Cortex of kidney (tissue), 1 donor: ENCODE results near the gene ADORA1.

Source experiments
- DNase-seq: peaks from one replicate; lab custom pipeline; 2025; lab: John Stamatoyannopoulos, UW

The ADORA1 gene

DNA sequence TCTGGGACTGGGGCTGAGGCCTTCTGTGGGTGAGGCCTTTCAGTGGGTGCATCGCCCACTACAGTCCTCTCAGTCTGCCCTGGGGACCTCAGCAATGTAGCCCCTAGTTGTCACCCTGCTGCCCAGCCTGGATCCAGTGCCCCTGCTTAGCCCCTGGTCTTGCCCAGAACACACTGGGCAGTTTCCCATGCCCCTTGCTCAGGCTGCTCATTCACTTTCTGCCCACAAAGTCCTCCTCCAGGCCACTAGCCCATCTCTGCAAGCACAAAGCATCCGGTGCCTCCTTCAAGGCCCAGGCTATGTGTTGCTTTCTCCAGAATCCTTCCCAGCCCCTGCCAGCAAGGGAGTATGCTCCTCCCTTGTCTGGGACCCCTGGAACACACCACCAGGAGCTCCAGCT lies 5.4 kb upstream of the ADORA1 start:
- DNase-seq: no peak

DNA sequence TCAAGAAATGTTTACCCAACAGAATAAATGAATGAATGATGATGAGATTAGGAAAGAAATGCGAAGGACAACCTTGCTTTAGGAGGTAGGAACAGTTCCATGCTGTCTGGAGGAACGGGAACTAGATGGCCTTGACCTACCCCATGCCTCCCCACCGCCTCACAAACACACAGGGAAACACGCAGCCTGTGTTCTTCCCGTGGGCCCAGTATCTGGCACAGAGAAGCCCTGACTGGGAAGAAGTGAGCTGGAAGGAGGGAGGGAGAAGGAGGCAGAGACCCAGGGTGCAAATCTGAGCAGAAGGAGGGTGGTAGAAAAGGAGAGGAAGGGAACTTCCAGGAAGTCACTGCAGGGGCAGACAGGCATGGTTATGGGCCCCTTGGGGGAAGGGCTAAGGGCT lies 3.5 kb upstream of the ADORA1 start:
- no peak for DNase-seq

- DNase-seq: no peak
Observed at GRCh38 chr1:203124546-203125317, 2.8 kb upstream of the ADORA1 start.

- no peak for DNase-seq
Observed at GRCh38 chr1:203126151-203126865, 1.2 kb upstream of the ADORA1 start.

- no peak for DNase-seq
Observed at GRCh38 chr1:203126866-203127665, 460 bp upstream of the ADORA1 start.

- DNase-seq: no peak
Observed at GRCh38 chr1:203128431-203128715, 847 bp downstream of the ADORA1 start.

GRCh38 chr1:203128716-203129500 lies 1.4 kb downstream of the ADORA1 start:
- DNase-seq: no peak

DNA sequence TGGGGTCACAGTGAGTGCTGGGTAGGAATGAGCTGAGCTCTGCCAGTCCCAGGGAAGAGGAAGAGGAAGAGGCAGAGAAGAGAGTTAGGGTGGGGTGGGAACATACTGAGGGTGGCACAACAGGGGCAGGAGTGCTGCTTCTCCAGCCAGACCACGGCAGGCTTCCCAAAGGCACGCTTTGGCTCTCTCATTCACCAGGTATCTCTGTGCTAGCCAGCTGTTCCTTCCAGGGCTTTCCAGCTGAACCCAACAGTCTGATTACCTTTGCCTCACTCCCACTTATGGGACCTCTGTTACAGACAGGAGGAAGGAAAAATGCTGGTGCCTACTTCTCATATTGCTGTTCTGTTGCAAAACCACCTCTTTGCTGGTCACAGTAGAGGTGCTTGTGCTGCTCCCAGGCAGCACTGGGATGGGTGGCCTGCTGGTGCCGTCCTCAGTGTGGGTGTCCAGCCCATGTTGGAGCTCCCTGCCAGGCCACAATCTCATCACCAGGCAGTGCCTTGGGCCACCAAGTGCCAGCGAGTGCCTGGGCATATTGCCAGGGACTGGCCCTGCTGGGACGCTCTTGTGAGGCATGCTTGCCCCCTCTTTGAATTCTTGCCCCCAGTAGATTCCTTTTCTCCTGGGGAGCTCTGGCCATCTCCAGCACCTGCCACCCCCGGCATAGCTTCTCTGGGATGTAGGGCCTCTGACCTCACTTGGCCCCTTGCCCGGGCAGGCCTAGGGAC lies 2.1 kb downstream of the ADORA1 start:
- no peak for DNase-seq

DNA sequence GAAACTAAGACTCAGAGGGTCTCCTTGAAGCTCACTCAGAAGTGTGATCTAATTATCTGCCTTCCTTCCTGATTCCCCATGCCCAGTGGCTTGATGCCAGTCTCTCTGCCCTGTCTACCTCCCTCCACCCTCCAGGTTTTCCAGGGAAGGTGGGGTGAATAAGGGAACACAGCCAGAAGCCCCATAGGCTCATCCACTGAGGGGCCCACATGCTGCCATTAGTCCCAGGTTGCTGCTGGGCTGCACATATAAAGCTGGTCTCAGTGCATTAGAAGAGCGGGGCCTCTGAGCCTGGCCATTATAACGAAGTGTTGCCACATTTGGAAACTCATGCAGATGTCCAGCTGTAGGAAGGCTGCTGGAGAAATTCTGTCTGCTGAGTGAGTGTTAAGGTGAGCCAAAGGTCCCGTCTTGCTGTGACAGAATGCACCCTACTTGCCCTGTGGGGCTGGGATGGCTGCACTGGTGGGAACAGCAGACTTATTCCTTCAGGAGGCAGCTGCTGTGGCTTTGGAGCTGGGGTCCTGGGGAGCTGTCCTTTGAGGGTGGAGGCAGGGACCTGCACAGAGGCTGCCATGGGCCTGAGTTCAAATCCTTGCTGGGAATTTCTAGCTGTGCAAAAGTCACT lies 2.9 kb downstream of the ADORA1 start:
- no peak for DNase-seq

DNA sequence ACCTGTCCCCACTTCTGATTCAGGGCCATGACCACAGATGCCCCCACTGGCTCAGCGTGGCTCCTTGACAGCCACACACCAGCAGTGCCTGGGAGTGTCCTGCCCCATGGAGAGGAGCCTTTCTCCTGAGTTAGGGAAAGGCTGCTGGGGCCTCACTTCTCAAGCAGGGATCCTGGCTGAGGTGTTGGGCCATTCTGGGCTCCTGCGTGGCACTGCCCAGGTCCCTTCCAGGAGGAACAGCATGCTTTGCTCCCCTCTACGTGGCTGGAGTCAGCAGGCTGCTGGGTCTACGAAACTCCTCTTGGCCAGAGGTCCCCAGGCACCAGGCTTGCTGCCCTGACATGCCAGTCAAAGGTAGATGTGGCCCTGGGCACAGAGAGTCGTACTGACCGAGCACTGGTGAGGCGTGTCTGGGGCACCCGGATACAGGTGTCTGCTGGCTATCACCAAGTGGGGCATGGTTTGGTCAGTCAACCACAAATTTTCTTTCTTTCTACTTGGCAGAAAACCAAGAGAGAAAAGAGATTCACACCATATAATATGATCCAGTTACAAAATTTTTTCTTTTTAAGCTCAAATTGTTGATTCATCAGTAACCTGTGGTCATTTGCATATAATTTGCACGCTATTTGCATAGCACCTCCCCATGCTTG lies 4.1 kb downstream of the ADORA1 start:
- no peak for DNase-seq

DNA sequence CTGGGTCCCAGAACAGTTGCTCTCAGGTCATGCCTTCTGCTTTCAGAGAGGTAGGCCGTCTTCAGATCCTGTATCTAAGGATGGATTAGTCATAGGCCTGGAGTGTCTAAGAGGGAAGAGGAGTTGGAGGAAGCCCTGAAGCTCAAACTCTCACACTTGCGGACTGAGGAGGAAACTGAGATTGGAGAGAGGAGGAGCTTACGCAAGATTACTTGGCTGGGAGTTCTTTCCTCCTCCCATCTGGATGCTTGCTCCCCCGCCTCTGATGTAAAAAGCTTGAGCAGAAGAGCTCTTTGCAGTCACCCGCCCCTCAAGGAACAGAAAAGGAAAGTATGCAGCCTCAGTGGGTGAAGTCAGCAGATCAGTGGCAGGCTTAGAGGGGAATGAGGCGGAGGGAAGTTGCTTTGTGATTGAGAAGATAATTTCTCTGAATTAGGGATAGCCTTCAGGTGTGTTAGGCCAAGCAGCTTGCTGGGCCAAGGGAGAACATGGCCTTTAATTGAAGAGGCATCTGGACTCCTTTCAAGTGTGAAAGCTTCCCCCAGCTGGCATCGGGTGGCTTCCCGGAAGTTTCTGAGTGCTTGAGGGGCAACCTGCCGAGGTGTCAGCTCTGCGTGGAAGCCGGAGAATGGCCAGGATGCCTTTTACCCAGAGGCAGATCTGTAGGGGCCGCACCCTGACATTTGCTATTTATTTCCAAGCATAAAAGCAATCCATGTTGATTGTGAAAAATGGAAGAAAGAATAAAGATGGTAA lies 6.6 kb downstream of the ADORA1 start:
- no peak for DNase-seq

GRCh38 chr1:203135636-203136305 lies 8.2 kb downstream of the ADORA1 start:
- no peak for DNase-seq

- no peak for DNase-seq
Observed at GRCh38 chr1:203136409-203137042, 9.0 kb downstream of the ADORA1 start.

DNA sequence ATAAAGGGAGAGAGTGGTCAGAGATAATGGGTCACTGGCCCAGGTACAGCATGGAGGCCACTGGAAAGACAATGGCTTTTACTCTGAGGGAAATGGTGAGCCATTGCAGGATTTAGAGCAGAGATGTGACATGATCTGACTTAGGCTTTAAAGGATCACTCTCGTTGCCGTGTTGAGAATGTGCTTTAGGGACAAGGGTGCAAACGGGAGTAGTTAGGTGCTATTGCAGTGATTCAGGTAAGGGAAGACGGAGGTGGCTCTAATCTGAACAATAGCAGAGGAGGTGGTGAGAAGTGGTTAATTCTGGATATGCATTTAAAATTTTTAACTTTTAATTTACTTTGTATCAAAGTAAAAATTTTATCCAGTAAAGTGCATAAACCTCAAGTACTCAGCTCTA lies 9.8 kb downstream of the ADORA1 start:
- no peak for DNase-seq

GRCh38 chr1:203138066-203138465 lies 10.5 kb downstream of the ADORA1 start:
- DNase-seq: no peak

- DNase-seq: no peak
Observed at GRCh38 chr1:203139976-203140475, 12.5 kb downstream of the ADORA1 start.

- DNase-seq: no peak
Observed at GRCh38 chr1:203140743-203141520, 13.4 kb downstream of the ADORA1 start.

- no peak for DNase-seq
Observed at GRCh38 chr1:203142124-203142523, 14.6 kb downstream of the ADORA1 start.
